NT2/D1 (cell line): ENCODE data around the gene OTUD4.

Experiments
- DNase-seq: peaks from one replicate; pipeline ENCODE4 v3.0.0-alpha.2; 2011; ENCODE audit warnings: low read depth, low spot score
- H3K27me3 ChIP-seq: 2 replicates; pipeline ENCODE4 v1.6.0; 2011; ENCODE audit warnings: mild to moderate bottlenecking; ENCODE audit not compliant: insufficient read length, insufficient read depth
- H3K36me3 ChIP-seq: 2 replicates; pipeline ENCODE4 v1.6.1; 2011; ENCODE audit warnings: mild to moderate bottlenecking, low read length, mixed read lengths; ENCODE audit not compliant: insufficient read depth, insufficient read length
- H3K4me1 ChIP-seq: 2 replicates; pipeline ENCODE4 v1.5.1; 2011; ENCODE audit not compliant: insufficient read depth, insufficient read length
- H3K4me3 ChIP-seq: 2 replicates; pipeline ENCODE4 v1.5.1; 2011; ENCODE audit warnings: low read depth; ENCODE audit not compliant: insufficient read length
- H3K9ac ChIP-seq: 2 replicates; pipeline ENCODE4 v1.6.0; 2011; ENCODE audit warnings: low read depth; ENCODE audit not compliant: insufficient read length
- H3K9me3 ChIP-seq: 2 replicates; pipeline ENCODE4 v1.5.1; 2011; ENCODE audit warnings: mild to moderate bottlenecking, low read length; ENCODE audit not compliant: insufficient read depth
- SUZ12 ChIP-seq: IDR thresholded peaks from 2 replicates; pipeline ENCODE4 v1.6.1; 2011; ENCODE audit not compliant: insufficient read length, insufficient read depth; ENCODE audit errors: extremely low read depth
- YY1 ChIP-seq: IDR thresholded peaks from 2 replicates; pipeline ENCODE4 v1.6.1; 2011; ENCODE audit not compliant: insufficient read length, insufficient read depth
- ZNF274 ChIP-seq: IDR thresholded peaks from 2 replicates; pipeline ENCODE4 v1.6.1; 2011; ENCODE audit warnings: mild to moderate bottlenecking, low read depth, low read length

The OTUD4 gene

GRCh38 chr4:145167887-145168286, 12.5 kb downstream of the OTUD4 start:
- H3K4me3 ChIP-seq, result no peak overlapping the region
- H3K9ac ChIP-seq, result no peak overlapping the region
- no peaks in the 10 kb centered on the region for H3K4me1 ChIP-seq
- peaks cover 37% of the 10 kb centered on the region for H3K36me3 ChIP-seq
- H3K27me3 ChIP-seq, result no peaks in the 10 kb centered on the region
- no peak for DNase-seq
- TF ChIP-seq SUZ12 (no peak), ZNF274 (no peak), YY1 (no peak)
- no peaks in the 10 kb centered on the region for H3K9me3 ChIP-seq

- Histone ChIP-seq H3K4me1 (no peaks in the 10 kb centered on the region), H3K9me3 (no peaks in the 10 kb centered on the region), H3K36me3 (peaks cover 35% of the 10 kb centered on the region), H3K4me3 (no peak overlapping the region), H3K27me3 (no peaks in the 10 kb centered on the region), H3K9ac (no peak overlapping the region)
- DNase-seq, result no peak
- TF ChIP-seq SUZ12 (no peak), ZNF274 (no peak), YY1 (no peak)
Observed at GRCh38 chr4:145161549-145161948, 18.8 kb downstream of the OTUD4 start.

- no peak overlapping the region for H3K4me3 ChIP-seq
- H3K36me3 ChIP-seq, result peaks cover 38% of the 10 kb centered on the region
Observed at GRCh38 chr4:145156986-145157385, 23.4 kb downstream of the OTUD4 start.

GRCh38 chr4:145155268-145155870, 25.0 kb downstream of the OTUD4 start:
- H3K9ac ChIP-seq, result no peak overlapping the region
- H3K36me3 ChIP-seq, result peaks cover 33% of the 10 kb centered on the region
- H3K4me1 ChIP-seq, result no peaks in the 10 kb centered on the region
- TF ChIP-seq ZNF274, result no peak
- no peak overlapping the region for H3K4me3 ChIP-seq
- H3K27me3 ChIP-seq, result no peaks in the 10 kb centered on the region
- no peak for DNase-seq
- no peaks in the 10 kb centered on the region for H3K9me3 ChIP-seq

More at GRCh38 chr4:145156986-145157385, 23.4 kb downstream of the OTUD4 start:
- TF ChIP-seq YY1 (no peak), SUZ12 (no peak), ZNF274 (no peak)
- H3K4me1 ChIP-seq, result no peaks in the 10 kb centered on the region
- H3K9ac ChIP-seq, result no peak overlapping the region
- H3K9me3 ChIP-seq, result no peaks in the 10 kb centered on the region
- no peaks in the 10 kb centered on the region for H3K27me3 ChIP-seq
- no peak for DNase-seq

- TF ChIP-seq YY1 (no peak), SUZ12 (no peak), ZNF274 (no peak)
- Histone ChIP-seq H3K4me3 (no peak overlapping the region), H3K9me3 (no peaks in the 10 kb centered on the region), H3K4me1 (no peaks in the 10 kb centered on the region), H3K36me3 (peaks cover 41% of the 10 kb centered on the region), H3K9ac (no peak overlapping the region), H3K27me3 (no peaks in the 10 kb centered on the region)
- DNase-seq, result no peak
Observed at GRCh38 chr4:145154573-145154972, 25.8 kb downstream of the OTUD4 start.

GRCh38 chr4:145153904-145154298, 26.5 kb downstream of the OTUD4 start:
- H3K36me3 ChIP-seq, result peaks cover 47% of the 10 kb centered on the region

GRCh38 chr4:145153181-145153903, 27.0 kb downstream of the OTUD4 start:
- peaks cover 46% of the 10 kb centered on the region for H3K36me3 ChIP-seq

More at GRCh38 chr4:145153904-145154298, 26.5 kb downstream of the OTUD4 start:
- Histone ChIP-seq H3K4me3 (no peak overlapping the region), H3K9ac (no peak overlapping the region), H3K27me3 (no peaks in the 10 kb centered on the region), H3K9me3 (no peaks in the 10 kb centered on the region), H3K4me1 (no peaks in the 10 kb centered on the region)
- TF ChIP-seq ZNF274 (no peak), SUZ12 (no peak), YY1 (no peak)
- no peak for DNase-seq

More at GRCh38 chr4:145153181-145153903, 27.0 kb downstream of the OTUD4 start:
- TF ChIP-seq ZNF274 (no peak), YY1 (no peak)
- Histone ChIP-seq H3K9ac (no peak overlapping the region), H3K9me3 (no peaks in the 10 kb centered on the region), H3K27me3 (no peaks in the 10 kb centered on the region), H3K4me1 (no peaks in the 10 kb centered on the region), H3K4me3 (no peak overlapping the region)
- DNase-seq, result no peak
